ENCODE measurements around the gene HADHA.

- TF ChIP-seq CTCF (IDR thresholded peaks at IDR 0.05) (no peak), EZH2 (IDR thresholded peaks at IDR 0.05; ENCODE audit: borderline replicate concordance, insufficient read depth, low read depth, low read length, poor library complexity, severe bottlenecking) (no peak)
Measured at GRCh38 chr2:26245810-26246209, 1.4 kb upstream of the HADHA start.
